Activated gamma-delta T cell treated with Interleukin-2 at 50 U/mL for 16 hours (primary cell): Measurements from ENCODE around the gene SH3YL1.
"Not testable (repeated sequence)": the region's sequence is repeated elsewhere in the genome, so short reads cannot be mapped to it uniquely, and the experiment has no call there.

Source experiments
- DNase-seq: peaks from one replicate; pipeline ENCODE4 v3.0.0-alpha.2; 2020

The SH3YL1 gene

DNA sequence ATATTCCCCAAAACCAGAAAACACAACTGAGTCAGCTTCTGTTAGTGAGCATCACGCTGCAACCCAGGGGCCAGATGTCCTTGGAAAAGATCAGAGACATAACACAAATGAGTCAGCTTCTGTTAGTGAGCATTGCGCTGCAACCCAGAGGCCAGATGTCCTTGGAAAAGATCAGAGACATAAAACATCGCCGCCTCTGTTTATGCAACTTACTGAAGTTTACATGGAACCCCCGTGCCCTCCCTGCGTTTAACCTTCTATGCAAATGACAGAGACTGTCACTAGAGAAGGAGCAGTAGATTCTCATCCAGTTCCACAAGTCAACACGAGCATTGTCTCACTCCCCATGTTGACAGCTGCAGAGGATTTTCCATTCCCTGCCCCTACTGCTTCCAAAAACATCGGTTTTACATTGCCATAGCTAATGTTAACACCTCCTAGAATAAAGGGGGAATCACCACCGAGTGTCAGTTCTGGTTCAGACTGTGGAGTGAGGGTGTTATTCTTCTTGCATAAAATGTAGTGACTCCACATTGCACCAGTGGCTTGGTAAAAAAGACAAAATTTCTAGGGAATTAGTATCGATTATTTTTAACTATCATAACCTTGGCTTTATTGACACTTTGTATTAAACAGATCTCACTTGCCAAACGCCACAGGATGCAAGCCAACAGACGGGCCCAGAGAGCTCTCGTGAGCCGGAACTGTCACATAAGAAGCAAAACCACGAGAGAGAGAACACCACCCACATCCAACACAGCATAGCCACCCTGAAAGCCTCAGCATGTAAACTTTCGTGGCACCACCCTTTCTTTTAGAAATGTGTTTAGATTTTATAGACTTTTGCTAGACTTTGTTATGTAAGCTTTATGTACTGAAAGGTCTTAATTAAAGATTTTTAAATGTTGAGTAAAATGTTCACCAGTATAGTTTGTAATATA is 87.7 kb downstream of the SH3YL1 start:
- DNase-seq = peak; percentile 64

DNA sequence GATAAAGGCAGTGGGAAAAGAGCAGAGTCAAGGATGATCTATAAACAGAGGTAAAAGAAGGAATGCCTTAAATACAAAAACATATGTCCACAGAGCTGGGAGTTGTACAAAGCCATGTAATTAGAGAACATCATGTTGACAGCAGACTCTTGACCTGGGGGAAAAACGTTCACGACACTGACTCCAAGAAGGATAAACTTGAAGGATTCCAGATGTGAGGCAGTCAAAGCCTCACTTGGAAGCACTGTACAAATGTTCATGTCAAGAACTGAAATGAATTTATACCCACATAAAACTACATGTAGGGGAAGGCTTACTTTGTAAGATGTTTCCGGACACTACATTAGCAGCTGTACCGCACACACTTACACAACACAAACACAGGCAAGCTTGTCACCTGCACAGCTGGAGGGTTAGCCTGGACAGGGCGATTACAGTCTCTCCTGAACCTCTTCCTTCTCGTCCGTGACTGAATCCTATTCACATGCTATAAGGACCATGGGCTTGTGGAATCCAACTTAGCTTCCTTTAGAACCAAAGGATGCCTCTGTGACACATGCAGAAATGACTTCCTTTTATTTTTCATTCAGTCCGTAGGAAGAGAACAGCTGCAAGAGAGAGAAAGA is 88.6 kb downstream of the SH3YL1 start:
- DNase-seq = no peak

DNA sequence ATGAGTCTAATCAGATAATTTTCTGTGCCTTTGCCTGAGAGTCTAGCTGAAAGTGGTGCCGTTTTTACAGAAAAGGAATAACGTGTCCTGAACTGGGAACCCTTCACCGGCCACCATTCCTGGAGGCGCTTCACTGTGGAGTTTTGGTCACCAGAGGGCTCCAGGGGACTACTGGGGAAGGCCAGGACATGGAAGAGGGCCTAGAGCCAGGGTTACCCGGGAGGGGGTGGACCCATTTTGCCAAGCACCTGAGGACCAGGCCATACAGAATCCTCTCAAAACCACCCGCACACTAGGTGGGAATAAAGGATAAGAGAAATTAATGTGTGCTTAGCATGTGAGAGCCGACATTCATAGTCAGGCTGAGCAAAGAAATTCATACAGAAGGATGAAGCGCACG is 91.7 kb downstream of the SH3YL1 start:
- not testable (repeated sequence) for DNase-seq

DNA sequence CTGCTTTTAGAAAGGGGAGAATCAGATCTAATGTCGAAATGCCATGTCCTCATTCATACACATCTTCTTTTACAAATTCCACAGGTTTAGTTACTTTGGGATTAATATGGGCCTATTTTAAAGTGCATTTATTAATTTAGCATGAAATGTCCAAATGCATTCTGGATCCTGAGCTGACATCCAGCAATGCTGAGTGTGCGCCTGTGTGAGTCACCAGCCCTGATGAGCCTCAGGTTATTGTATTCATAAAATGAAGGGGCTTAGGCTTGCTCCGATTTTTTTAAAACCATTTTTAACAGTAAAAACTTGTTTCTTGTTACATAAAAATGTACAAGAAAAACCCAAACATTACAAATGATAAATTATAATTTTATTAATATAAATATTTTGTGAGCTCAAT is 94.1 kb downstream of the SH3YL1 start:
- no peak for DNase-seq
